Stomach (tissue), 4 donors: ENCODE results near the gene NEDD4L.
A peak's percentile ranks its signal among the peaks of the same experiment; 100 is the strongest.

Experiments
- CTCF ChIP-seq, 7 experiments: fragments of 450-650 bp in 4 of 7; fragments of 200-600 bp in 3 of 7; sonication (generic) in 3 of 7; IDR thresholded peaks; one replicate each; pipeline ENCODE4 v1.5.1; 2016 to 2019; ENCODE audit warnings: antibody characterized with exemption in 7 of 7, control low read depth in 2 of 7, mild to moderate bottlenecking in 1 of 7
- EP300 ChIP-seq: sonication (generic); formaldehyde crosslinking; IDR thresholded peaks from one replicate; pipeline ENCODE4 v1.6.1; 2017; ENCODE audit warnings: antibody characterized with exemption
- POLR2A ChIP-seq, 4 donors: fragments of 450-650 bp; IDR thresholded peaks; one replicate each; pipeline ENCODE4 v1.6.1; 2016; ENCODE audit warnings: antibody characterized with exemption in 4 of 4, control low read depth in 2 of 4, mild to moderate bottlenecking in 1 of 4, moderate library complexity in 1 of 4
- POLR2AphosphoS5 ChIP-seq, 3 donors: sonication (generic); formaldehyde crosslinking; IDR thresholded peaks; one replicate each; pipeline ENCODE4 v1.6.1; 2016; ENCODE audit warnings: antibody characterized with exemption in 3 of 3

- no peak for TF ChIP-seq CTCF (IDR thresholded peaks at IDR 0.05)
- no peak for TF ChIP-seq POLR2A (IDR thresholded peaks at IDR 0.05)
- TF ChIP-seq POLR2AphosphoS5 (IDR thresholded peaks at IDR 0.05): peak in 2 of 3 donors; percentile 28 to 60
- TF ChIP-seq EP300: no peak
These were observed 219.3 kb downstream of the NEDD4L start for GRCh38 chr18:58263055-58263957.
